Suprapubic skin (tissue), 4 donors: ENCODE data around the gene MYO16. TPM values are rescaled to one million over a fixed set of nuclear protein-coding genes. Genes with fewer than 3 reads are reported as not detected.
A peak's percentile ranks its signal among the peaks of the same experiment; 100 is the strongest.
"Not testable (repeated sequence)": the region's sequence is repeated elsewhere in the genome, so short reads cannot be mapped to it uniquely, and the experiment has no call there.

Experiments
- DNase-seq, 2 donors: peaks; one replicate each; pipeline ENCODE4 v3.0.0-alpha.2; 2019; ENCODE audit warnings: low spot score in 2 of 2
- H3K27ac ChIP-seq: fragments of 200-600 bp; sonication (generic); one replicate; pipeline ENCODE4 v1.5.1; 2019
- H3K27me3 ChIP-seq: fragments of 200-600 bp; sonication (generic); one replicate; pipeline ENCODE4 v1.5.1; 2019
- H3K36me3 ChIP-seq: fragments of 200-600 bp; sonication (generic); one replicate; pipeline ENCODE4 v1.5.1; 2019
- H3K4me1 ChIP-seq: fragments of 200-600 bp; sonication (generic); one replicate; pipeline ENCODE4 v1.5.1; 2019
- H3K4me3 ChIP-seq: fragments of 200-600 bp; sonication (generic); one replicate; pipeline ENCODE4 v1.5.1; 2019; ENCODE audit warnings: mild to moderate bottlenecking
- H3K9me3 ChIP-seq: fragments of 200-600 bp; sonication (generic); one replicate; pipeline ENCODE4 v1.5.1; 2019
- CTCF ChIP-seq, 2 donors: fragments of 200-600 bp in 1 of 2; fragments of 450-650 bp in 1 of 2; sonication (generic) in 1 of 2; IDR thresholded peaks; one replicate each; pipeline ENCODE4 v1.5.1; 2016 to 2019; ENCODE audit warnings: antibody characterized with exemption in 2 of 2, mild to moderate bottlenecking in 1 of 2, moderate library complexity in 1 of 2
- EP300 ChIP-seq: sonication (generic); formaldehyde crosslinking; IDR thresholded peaks from one replicate; pipeline ENCODE4 v1.6.1; 2017; ENCODE audit warnings: antibody characterized with exemption
- POLR2A ChIP-seq, 2 donors: fragments of 450-650 bp; IDR thresholded peaks; one replicate each; pipeline ENCODE4 v1.6.1; 2017; ENCODE audit warnings: antibody characterized with exemption in 2 of 2, mild to moderate bottlenecking in 2 of 2, moderate library complexity in 2 of 2
- POLR2AphosphoS5 ChIP-seq, 3 donors: sonication (generic); formaldehyde crosslinking; IDR thresholded peaks; one replicate each; pipeline ENCODE4 v1.6.1; 2017; ENCODE audit warnings: antibody characterized with exemption in 3 of 3
- WGBS: methylation state at CpG from one replicate; pipeline ENCODE4 v1.1.5; 2018; 5-methylcytosine and 5-hydroxymethylcytosine counted together
- total RNA-seq, 4 donors: library from RNA; depleted of rRNA; stranded (reverse); fragments of >200 nt; gene quantifications; one replicate each; pipeline ENCODE4 v1.1.0, GENCODE V29; 2016

Gene MYO16
- total RNA-seq, 4 donors from 2014 or later: 0.08 to 0.98 (median 0.25) TPM

- no peak for DNase-seq
- Histone ChIP-seq H3K27me3 (no peaks in the 10 kb centered on the region), H3K4me1 (peaks cover 6% of the 10 kb centered on the region), H3K36me3 (no peaks in the 10 kb centered on the region), H3K4me3 (no peak overlapping the region), H3K27ac (no peak overlapping the region), H3K9me3 (no peaks in the 10 kb centered on the region)
- WGBS: 74% methylated on average over 8 of the region's 8 CpGs
- TF ChIP-seq POLR2AphosphoS5 (IDR thresholded peaks at IDR 0.05) (no peak), EP300 (no peak)
Observed at GRCh38 chr13:108897955-108898354, 268.5 kb downstream of the MYO16 start.

- Histone ChIP-seq H3K4me1 (peaks cover 7% of the 10 kb centered on the region), H3K27me3 (no peaks in the 10 kb centered on the region), H3K4me3 (no peak overlapping the region), H3K36me3 (no peaks in the 10 kb centered on the region), H3K27ac (no peak overlapping the region), H3K9me3 (no peaks in the 10 kb centered on the region)
- DNase-seq: no peak
- 57% methylated on average over 7 of the region's 7 CpGs for WGBS
- TF ChIP-seq EP300 (no peak), POLR2AphosphoS5 (IDR thresholded peaks at IDR 0.05) (no peak), CTCF (IDR thresholded peaks at IDR 0.05) (no peak), POLR2A (IDR thresholded peaks at IDR 0.05) (no peak)
Observed at GRCh38 chr13:108902405-108903155, 273.2 kb downstream of the MYO16 start.

- 40% methylated on average over 1 of the region's 1 CpG for WGBS
- no peak overlapping the region for H3K4me3 ChIP-seq
- no peaks in the 10 kb centered on the region for H3K9me3 ChIP-seq
- no peak overlapping the region for H3K27ac ChIP-seq
- DNase-seq: no peak
- H3K36me3 ChIP-seq: no peaks in the 10 kb centered on the region
- peaks cover 7% of the 10 kb centered on the region for H3K4me1 ChIP-seq
- no peaks in the 10 kb centered on the region for H3K27me3 ChIP-seq
- no peak for TF ChIP-seq POLR2A (IDR thresholded peaks at IDR 0.05)
- TF ChIP-seq POLR2AphosphoS5 (IDR thresholded peaks at IDR 0.05): no peak
- no peak for TF ChIP-seq EP300
- TF ChIP-seq CTCF (IDR thresholded peaks at IDR 0.05): no peak
Observed at GRCh38 chr13:108903613-108904012, 274.2 kb downstream of the MYO16 start.

- Histone ChIP-seq H3K27ac (no peak overlapping the region), H3K36me3 (no peaks in the 10 kb centered on the region), H3K4me1 (peaks cover 19% of the 10 kb centered on the region), H3K4me3 (no peak overlapping the region), H3K27me3 (no peaks in the 10 kb centered on the region), H3K9me3 (no peaks in the 10 kb centered on the region)
- DNase-seq: no peak
- TF ChIP-seq CTCF (IDR thresholded peaks at IDR 0.05) (no peak), EP300 (no peak)
- 74% methylated on average over 2 of the region's 2 CpGs for WGBS
Observed at GRCh38 chr13:108911807-108912206, 282.4 kb downstream of the MYO16 start.

- H3K9me3 ChIP-seq, DNase-seq, H3K36me3 ChIP-seq, H3K27ac ChIP-seq, H3K27me3 ChIP-seq, H3K4me3 ChIP-seq: not testable (repeated sequence)
- 87% methylated on average over 4 of the region's 4 CpGs for whole genome bisulfite sequencing
- H3K4me1 ChIP-seq: peaks cover 24% of the 10 kb centered on the region
Observed at GRCh38 chr13:108913731-108914130, 284.3 kb downstream of the MYO16 start.

- Histone ChIP-seq H3K4me3 (peak overlapping the region; percentile 15), H3K4me1 (peaks cover 24% of the 10 kb centered on the region)
- TF ChIP-seq CTCF (IDR thresholded peaks at IDR 0.05) (peak in 1 of 2 donors; percentile 49), POLR2AphosphoS5 (IDR thresholded peaks at IDR 0.05) (no peak)
Observed at GRCh38 chr13:108915095-108915633, 285.8 kb downstream of the MYO16 start.

More at GRCh38 chr13:108915095-108915633, 285.8 kb downstream of the MYO16 start:
- Histone ChIP-seq H3K9me3 (no peaks in the 10 kb centered on the region), H3K27me3 (no peaks in the 10 kb centered on the region), H3K36me3 (no peaks in the 10 kb centered on the region), H3K27ac (peak overlapping the region; percentile 67)
- DNase-seq: no peak
- 30% methylated on average over 7 of the region's 7 CpGs for WGBS
